GM23248 (cell line): ENCODE data around the gene PRR33. TPM values are rescaled to one million over a fixed set of nuclear protein-coding genes. Genes with fewer than 3 reads are reported as not detected.

Source experiments
- DNase-seq: peaks from one replicate; pipeline ENCODE4 v3.0.0-alpha.2; 2015
- H2AFZ ChIP-seq: fragments of 200-600 bp; sonication (generic); 2 replicates; pipeline ENCODE4 v1.6.1; 2016; ENCODE audit warnings: antibody characterized with exemption
- H3F3A ChIP-seq: fragments of 200-600 bp; sonication (generic); 2 replicates; pipeline ENCODE4 v1.6.1; 2016; ENCODE audit warnings: mild to moderate bottlenecking, antibody characterized with exemption, mixed run types; ENCODE audit not compliant: insufficient read depth
- H3K27ac ChIP-seq: fragments of 200-600 bp; sonication (generic); 2 replicates; pipeline ENCODE4 v1.5.1; 2016; ENCODE audit warnings: mild to moderate bottlenecking
- H3K27me3 ChIP-seq: fragments of 200-600 bp; sonication (generic); replicated peaks from 2 replicates; pipeline ENCODE4 v1.6.1; 2016; ENCODE audit warnings: mild to moderate bottlenecking; ENCODE audit not compliant: insufficient read depth
- H3K36me3 ChIP-seq: fragments of 200-600 bp; sonication (generic); 2 replicates; pipeline ENCODE4 v1.6.1; 2016; ENCODE audit warnings: low read depth, mild to moderate bottlenecking
- H3K4me1 ChIP-seq: fragments of 200-600 bp; sonication (generic); 2 replicates; pipeline ENCODE4 v1.6.1; 2016; ENCODE audit warnings: mild to moderate bottlenecking; ENCODE audit not compliant: insufficient read depth
- H3K4me2 ChIP-seq: fragments of 200-600 bp; sonication (generic); one replicate; pipeline ENCODE4 v1.6.1; 2016; ENCODE audit warnings: mild to moderate bottlenecking; ENCODE audit not compliant: unreplicated experiment
- H3K4me3 ChIP-seq: fragments of 200-600 bp; sonication (generic); 2 replicates; pipeline ENCODE4 v1.5.1; 2016; ENCODE audit warnings: mild to moderate bottlenecking
- H3K79me2 ChIP-seq: fragments of 200-600 bp; sonication (generic); 2 replicates; pipeline ENCODE4 v1.6.1; 2016; ENCODE audit warnings: mild to moderate bottlenecking; ENCODE audit not compliant: insufficient read depth
- H3K9ac ChIP-seq: fragments of 200-600 bp; sonication (generic); 2 replicates; pipeline ENCODE4 v1.6.1; 2016; ENCODE audit warnings: mild to moderate bottlenecking
- H3K9me2 ChIP-seq: fragments of 200-600 bp; sonication (generic); 2 replicates; pipeline ENCODE4 v1.6.1; 2016; ENCODE audit warnings: mixed run types, mild to moderate bottlenecking, moderate library complexity; ENCODE audit not compliant: insufficient read depth
- H3K9me3 ChIP-seq: fragments of 200-600 bp; sonication (generic); one replicate; pipeline ENCODE4 v1.6.1; 2017; ENCODE audit warnings: low read depth
- H4K20me1 ChIP-seq: fragments of 200-600 bp; sonication (generic); 2 replicates; pipeline ENCODE4 v1.6.0; 2016; ENCODE audit not compliant: insufficient read depth
- EZH2 ChIP-seq: fragments of 200-600 bp; sonication (generic); IDR thresholded peaks from 2 replicates; pipeline ENCODE4 v1.6.1; 2018; ENCODE audit warnings: antibody characterized with exemption, mild to moderate bottlenecking; ENCODE audit not compliant: insufficient read depth, poor library complexity, severe bottlenecking
- EZH2phosphoT487 ChIP-seq: fragments of 200-600 bp; sonication (generic); IDR thresholded peaks from 2 replicates; pipeline ENCODE4 v1.6.1; 2018; ENCODE audit warnings: antibody characterized with exemption, moderate library complexity, mild to moderate bottlenecking, low read depth; ENCODE audit not compliant: insufficient read depth
- WGBS, 2 experiments: methylation state at CpG; one replicate each; pipeline ENCODE4 v1.1.6; 2015 to 2017; ENCODE audit warnings: low lambda C conversion rate in 2 of 2, low coverage in 1 of 2; ENCODE audit errors: missing lambda C conversion rate in 2 of 2; 5-methylcytosine and 5-hydroxymethylcytosine counted together
- in situ Hi-C: fragments of 300-500 bp; cut with MboI; formaldehyde crosslinking; loops from 2 replicates; pipeline ENCODE4 v1.15.0; 2020
- polyA plus RNA-seq: library from polyadenylated mRNA; unstranded; fragments of >200 nt; fragmentation: Nextera tagmentation; extraction: Ambion mirVana; gene quantifications from 2 replicates; pipeline ENCODE4 v1.2.1, GENCODE V29; 2016
- total RNA-seq: library from RNA; depleted of rRNA; stranded (reverse); fragments of >200 nt; shearing (Covaris generic); gene quantifications from 2 replicates; pipeline ENCODE4 v1.2.3, GENCODE V29; 2014

The PRR33 gene
- total and polyA plus RNA-seq, 2 experiments from 2014 or later: not detected

GRCh38 chr11:1864231-1864630, 27.5 kb downstream of the PRR33 start:
- no peak for TF ChIP-seq EZH2phosphoT487
- no peak for TF ChIP-seq EZH2
- Histone ChIP-seq H3F3A (no peaks in the 10 kb centered on the region), H2AFZ (peak overlapping the region; percentile 60), H4K20me1 (no peaks in the 10 kb centered on the region), H3K4me2 (peak overlapping the region; percentile 37), H3K36me3 (no peaks in the 10 kb centered on the region), H3K9ac (peak overlapping the region; percentile 42), H3K4me1 (peaks cover 15% of the 10 kb centered on the region), H3K79me2 (no peaks in the 10 kb centered on the region), H3K27me3 (peaks cover 15% of the 10 kb centered on the region), H3K9me3 (no peaks in the 10 kb centered on the region), H3K9me2 (no peaks in the 10 kb centered on the region), H3K27ac (no peak overlapping the region), H3K4me3 (no peak overlapping the region)
- DNase-seq: peak; percentile 26
- 26 to 29% methylated on average over 7 to 18 of the region's 18 CpGs for whole genome bisulfite sequencing, 2 experiments
- in situ Hi-C loops: loop anchor here (25.0 kb wide), 1 partner anchor 298 kb away; the partner anchor contains the start of genes INS and TH

- peaks cover 9% of the 10 kb centered on the region; the same call in 1 of the 2 replicates for H3K27me3 ChIP-seq
- no peak for TF ChIP-seq EZH2phosphoT487
- no peak for TF ChIP-seq EZH2
- H3K36me3 ChIP-seq: no peaks in the 10 kb centered on the region
- H4K20me1 ChIP-seq: no peaks in the 10 kb centered on the region
- peak overlapping the region; percentile 42 for H3K9ac ChIP-seq
- peak overlapping the region; percentile 60 for H2AFZ ChIP-seq
- H3K9me2 ChIP-seq: no peaks in the 10 kb centered on the region
- peaks cover 15% of the 10 kb centered on the region for H3K4me1 ChIP-seq
- H3K27ac ChIP-seq: peak overlapping the region; percentile 23; the same call in 1 of the 2 replicates
- peak overlapping the region; percentile 37 for H3K4me2 ChIP-seq
- DNase-seq: peak; percentile 89
- no peak overlapping the region for H3K4me3 ChIP-seq
- no peaks in the 10 kb centered on the region for H3K9me3 ChIP-seq
- WGBS, 2 experiments: 3 to 4% methylated on average over 21 to 24 of the region's 27 CpGs
- H3F3A ChIP-seq: no peaks in the 10 kb centered on the region
- H3K79me2 ChIP-seq: no peaks in the 10 kb centered on the region
- in situ Hi-C loops: loop anchor here (25.0 kb wide), 1 partner anchor 299 kb away; the partner anchor contains the start of genes INS and TH
Measured at GRCh38 chr11:1863352-1864216, 28.1 kb downstream of the PRR33 start.

GRCh38 chr11:1862588-1863351, 28.9 kb downstream of the PRR33 start:
- peaks cover 4% of the 10 kb centered on the region; the same call in 1 of the 2 replicates for H3K27me3 ChIP-seq
- H3K9me2 ChIP-seq: no peaks in the 10 kb centered on the region
- peak; percentile 58 for DNase-seq
- H3F3A ChIP-seq: no peaks in the 10 kb centered on the region
- WGBS, 2 experiments: 48 to 64% methylated on average over 13 to 14 of the region's 14 CpGs
- H3K4me1 ChIP-seq: peaks cover 15% of the 10 kb centered on the region
- H3K9me3 ChIP-seq: no peaks in the 10 kb centered on the region
- H3K79me2 ChIP-seq: no peaks in the 10 kb centered on the region
- no peak overlapping the region for H3K4me2 ChIP-seq
- no peak overlapping the region for H3K9ac ChIP-seq
- H3K27ac ChIP-seq: no peak overlapping the region; the same call in 1 of the 2 replicates
- no peaks in the 10 kb centered on the region for H4K20me1 ChIP-seq
- in situ Hi-C loops: loop anchor here (25.0 kb wide), 1 partner anchor 300 kb away; the partner anchor contains the start of genes INS and TH
- TF ChIP-seq EZH2phosphoT487: no peak
- no peaks in the 10 kb centered on the region for H3K36me3 ChIP-seq
- H3K4me3 ChIP-seq: no peak overlapping the region
- H2AFZ ChIP-seq: no peak overlapping the region
